SK-N-SH (cell line): Measurements from ENCODE around the gene SLC35A2. TPM values are rescaled to one million over a fixed set of nuclear protein-coding genes. Genes with fewer than 3 reads are reported as not detected.

Experiments
- CTCF ChIA-PET: fragments of 300-600, 350-600 bp; formaldehyde crosslinking; extraction: SDS; loops from one replicate; lab custom pipeline; 2021; lab: Yijun Ruan, JAX
- POLR2A ChIA-PET: fragments of 350-600 bp; sonication (Branson Sonifier 250); formaldehyde crosslinking; extraction: SDS; loops from one replicate; lab custom pipeline; 2020; ENCODE audit warnings: antibody characterized with exemption, inconsistent platforms; lab: Yijun Ruan, JAX
- DNase-seq: peaks from one replicate; pipeline ENCODE4 v3.0.0; 2012
- H2AFZ ChIP-seq: fragments of 200-600 bp; sonication (generic); 2 replicates; pipeline ENCODE4 v1.8.1; 2016; ENCODE audit warnings: antibody characterized with exemption, mild to moderate bottlenecking, low read depth
- H3F3A ChIP-seq: fragments of 200-600 bp; sonication (generic); replicated peaks from 2 replicates; pipeline ENCODE3; 2016; ENCODE audit warnings: antibody characterized with exemption, mild to moderate bottlenecking; ENCODE audit not compliant: insufficient read depth
- H3K27ac ChIP-seq, 2 experiments: fragments of 200-500 bp in 1 of 2; fragments of 200-600 bp in 1 of 2; sonication (Bioruptor generic) in 1 of 2; sonication (generic), shearing (Covaris generic) in 1 of 2; 2 replicates each; pipeline versions ENCODE4 v1.5.1 to v1.6.1; 2014 to 2016; ENCODE audit warnings: low read depth in 2 of 2, inconsistent platforms in 1 of 2, low read length in 1 of 2, mild to moderate bottlenecking in 1 of 2, mixed read lengths in 1 of 2
- H3K27me3 ChIP-seq: fragments of 200-600 bp; sonication (generic), shearing (Covaris generic); 2 replicates; pipeline ENCODE4 v1.6.1; 2016; ENCODE audit warnings: mixed run types; ENCODE audit not compliant: insufficient read depth
- H3K36me3 ChIP-seq, 2 experiments: fragments of 200-500 bp in 1 of 2; fragments of 200-600 bp in 1 of 2; sonication (Bioruptor generic) in 1 of 2; sonication (generic) in 1 of 2; replicated peaks in 1 of 2; 2 replicates each; pipeline versions ENCODE3 to v1.5.1; 2014 to 2016; ENCODE audit warnings: low read length in 1 of 2, mild to moderate bottlenecking in 1 of 2; ENCODE audit not compliant: insufficient read depth in 2 of 2, control insufficient read depth in 1 of 2
- H3K4me1 ChIP-seq, 2 experiments: fragments of 200-500 bp in 1 of 2; fragments of 200-600 bp in 1 of 2; sonication (Bioruptor generic) in 1 of 2; sonication (generic), shearing (Covaris generic) in 1 of 2; 2 replicates each; pipeline versions ENCODE4 v1.5.1 to v1.6.1; 2014 to 2016; ENCODE audit warnings: low read depth in 1 of 2, low read length in 1 of 2, mixed run types in 1 of 2; ENCODE audit not compliant: insufficient read depth in 2 of 2, control insufficient read depth in 1 of 2
- H3K4me2 ChIP-seq: fragments of 200-600 bp; sonication (generic), shearing (Covaris generic); 2 replicates; pipeline ENCODE4 v1.6.1; 2017; ENCODE audit warnings: mixed run types
- H3K4me3 ChIP-seq, 2 experiments: fragments of 200-500 bp in 1 of 2; fragments of 200-600 bp in 1 of 2; sonication (Bioruptor generic) in 1 of 2; sonication (generic), shearing (Covaris generic) in 1 of 2; 2 replicates each; pipeline versions ENCODE4 v1.5.1 to v1.8.1; 2014 to 2016; ENCODE audit warnings: low read depth in 2 of 2, inconsistent platforms in 1 of 2, low read length in 1 of 2, mild to moderate bottlenecking in 1 of 2, mixed read lengths in 1 of 2, moderate library complexity in 1 of 2
- H3K79me2 ChIP-seq: fragments of 200-600 bp; sonication (generic); 2 replicates; pipeline ENCODE4 v1.8.1; 2017; ENCODE audit warnings: mild to moderate bottlenecking; ENCODE audit not compliant: insufficient read depth
- H3K9ac ChIP-seq: fragments of 200-600 bp; sonication (generic); 2 replicates; pipeline ENCODE4 v1.6.1; 2017; ENCODE audit warnings: mixed run types
- H3K9me2 ChIP-seq: fragments of 200-600 bp; sonication (generic); 2 replicates; pipeline ENCODE4 v1.6.1; 2017; ENCODE audit warnings: mixed run types
- H3K9me3 ChIP-seq: fragments of 200-600 bp; sonication (generic); 2 replicates; pipeline ENCODE4 v1.6.1; 2017; ENCODE audit warnings: mixed run types, mild to moderate bottlenecking, moderate library complexity
- H4K20me1 ChIP-seq: fragments of 200-600 bp; sonication (generic); 2 replicates; pipeline ENCODE4 v1.6.1; 2017; ENCODE audit warnings: mild to moderate bottlenecking, mixed run types; ENCODE audit not compliant: insufficient read depth
- CHD2 ChIP-seq: fragments of 150-350 bp; IDR thresholded peaks from 2 replicates; pipeline ENCODE4 v1.6.1; 2018; ENCODE audit warnings: low read length; ENCODE audit not compliant: partially characterized antibody
- CTCF ChIP-seq: fragments of 200-600 bp; sonication (generic); IDR thresholded peaks from 2 replicates; pipeline ENCODE4 v1.6.1; 2017; ENCODE audit warnings: antibody characterized with exemption, mild to moderate bottlenecking, moderate library complexity
- EP300 ChIP-seq, 2 experiments: IDR thresholded peaks; 2 replicates each; pipeline versions ENCODE4 v1.4.0 to v1.6.1; 2012; ENCODE audit warnings: borderline replicate concordance in 1 of 2, low read depth in 1 of 2, low read length in 1 of 2
- FOSL2 ChIP-seq: IDR thresholded peaks from 2 replicates; pipeline ENCODE4 v1.4.0; 2012; ENCODE audit warnings: low read depth, mild to moderate bottlenecking, moderate library complexity, borderline replicate concordance
- GATA2 ChIP-seq: sonication (generic); formaldehyde crosslinking; IDR thresholded peaks from 2 replicates; pipeline ENCODE4 v1.5.0; 2020; ENCODE audit warnings: mild to moderate bottlenecking, missing genetic modification reagents
- IRF3 ChIP-seq: fragments of 150-350 bp; IDR thresholded peaks from 2 replicates; pipeline ENCODE4 v1.6.1; 2016; ENCODE audit warnings: mild to moderate bottlenecking, low read depth, low read length
- MAX ChIP-seq: IDR thresholded peaks from 2 replicates; pipeline ENCODE4 v1.4.0; 2012; ENCODE audit warnings: low read depth
- MEF2A ChIP-seq: IDR thresholded peaks from 2 replicates; pipeline ENCODE4 v1.4.0; 2012; ENCODE audit warnings: low read depth, borderline replicate concordance
- MXI1 ChIP-seq: IDR thresholded peaks from 2 replicates; pipeline ENCODE4 v1.6.1; 2012; ENCODE audit warnings: mild to moderate bottlenecking, low read depth, low read length, improper control_type of control experiment
- NFIC ChIP-seq: IDR thresholded peaks from 2 replicates; pipeline ENCODE4 v1.4.0; 2012; ENCODE audit warnings: borderline replicate concordance
- NRF1 ChIP-seq: IDR thresholded peaks from 2 replicates; pipeline ENCODE4 v1.6.1; 2012; ENCODE audit warnings: low read depth, mild to moderate bottlenecking, low read length
- POLR2AphosphoS5 ChIP-seq: IDR thresholded peaks from 2 replicates; pipeline ENCODE4 v1.6.1; 2012; ENCODE audit warnings: low read depth, low read length
- RAD21 ChIP-seq: IDR thresholded peaks from 2 replicates; pipeline ENCODE4 v1.6.1; 2012; ENCODE audit warnings: mild to moderate bottlenecking, low read length
- RCOR1 ChIP-seq: fragments of 150-350 bp; IDR thresholded peaks from 2 replicates; pipeline ENCODE4 v1.6.1; 2017; ENCODE audit warnings: antibody characterized with exemption, low read length
- SMC3 ChIP-seq: IDR thresholded peaks from 2 replicates; pipeline ENCODE4 v1.6.1; 2012; ENCODE audit warnings: low read depth, low read length, improper control_type of control experiment
- TAF1 ChIP-seq: IDR thresholded peaks from 2 replicates; pipeline ENCODE4 v1.6.1; 2012; ENCODE audit warnings: low read depth, mild to moderate bottlenecking, low read length, moderate library complexity, borderline replicate concordance
- TCF12 ChIP-seq: IDR thresholded peaks from 2 replicates; pipeline ENCODE4 v1.4.0; 2012
- WGBS: methylation state at CpG from one replicate; pipeline ENCODE4 v1.1.6; 2017; ENCODE audit warnings: low lambda C conversion rate; 5-methylcytosine and 5-hydroxymethylcytosine counted together
- polyA plus RNA-seq, 3 experiments: library from polyadenylated mRNA; depleted of rRNA; stranded (reverse); fragments of >200 nt; gene quantifications; 2 replicates each; pipeline ENCODE4 v1.2.3, GENCODE V29; 2012

Gene SLC35A2
- polyA plus RNA-seq, 1 of the 3 experiments (the other 2 are of a cell fraction) = 71.3 TPM

DNA sequence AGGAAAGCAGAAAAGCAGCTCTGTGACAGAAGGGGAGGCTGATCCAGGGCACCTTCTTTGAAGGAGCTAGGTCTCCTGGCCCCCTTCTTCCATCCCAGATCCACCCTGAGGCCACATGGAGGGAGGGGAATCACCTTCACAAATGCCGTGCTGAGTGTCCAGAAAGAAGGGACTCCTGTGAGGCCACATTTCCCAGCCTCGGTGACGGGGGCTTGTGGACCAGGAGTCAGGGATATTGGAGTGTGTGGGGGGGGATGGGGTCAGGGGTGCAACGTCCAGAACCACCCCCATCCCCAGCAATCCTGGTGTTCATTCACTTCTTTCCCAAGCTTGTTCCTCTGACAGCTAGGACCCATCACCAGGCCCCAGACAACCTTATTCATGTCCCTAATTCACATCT is 18.6 kb downstream of the SLC35A2 start:
- Histone ChIP-seq H3K9me3 (no peaks in the 10 kb centered on the region), H3K36me3 (peaks cover 0 to 2% of the 10 kb centered on the region in 2 experiments), H3K79me2 (peaks cover 14% of the 10 kb centered on the region), H3F3A (peaks cover 3% of the 10 kb centered on the region), H3K27me3 (peaks cover 16% of the 10 kb centered on the region; the same call in 1 of the 2 replicates), H3K4me1 (peaks cover 0 to 12% of the 10 kb centered on the region in 2 experiments; a peak in 1 of 4 replicates), H3K9ac (no peak overlapping the region), H3K4me3 (no peak overlapping the region), H2AFZ (no peak overlapping the region), H3K27ac (no peak overlapping the region), H3K4me2 (no peak overlapping the region), H3K9me2 (no peaks in the 10 kb centered on the region), H4K20me1 (peaks cover 4% of the 10 kb centered on the region; the same call in 1 of the 2 replicates)
- POLR2A ChIA-PET = no interaction called here
- no peak for TF ChIP-seq CTCF
- no peak for TF ChIP-seq MXI1
- TF ChIP-seq RCOR1 = no peak
- no peak for TF ChIP-seq MAX
- no peak for TF ChIP-seq IRF3
- no peak for TF ChIP-seq NFIC
- no peak for TF ChIP-seq NRF1
- TF ChIP-seq EP300 (IDR thresholded peaks at IDR 0.05; ENCODE audit: borderline replicate concordance in 1 of 2, low read depth in 1 of 2, low read length in 1 of 2) = no peak
- no peak for TF ChIP-seq SMC3
- TF ChIP-seq TCF12 = no peak
- no peak for DNase-seq
- CTCF ChIA-PET = no interaction called here
- 43% methylated on average over 1 of the region's 4 CpGs for WGBS

DNA sequence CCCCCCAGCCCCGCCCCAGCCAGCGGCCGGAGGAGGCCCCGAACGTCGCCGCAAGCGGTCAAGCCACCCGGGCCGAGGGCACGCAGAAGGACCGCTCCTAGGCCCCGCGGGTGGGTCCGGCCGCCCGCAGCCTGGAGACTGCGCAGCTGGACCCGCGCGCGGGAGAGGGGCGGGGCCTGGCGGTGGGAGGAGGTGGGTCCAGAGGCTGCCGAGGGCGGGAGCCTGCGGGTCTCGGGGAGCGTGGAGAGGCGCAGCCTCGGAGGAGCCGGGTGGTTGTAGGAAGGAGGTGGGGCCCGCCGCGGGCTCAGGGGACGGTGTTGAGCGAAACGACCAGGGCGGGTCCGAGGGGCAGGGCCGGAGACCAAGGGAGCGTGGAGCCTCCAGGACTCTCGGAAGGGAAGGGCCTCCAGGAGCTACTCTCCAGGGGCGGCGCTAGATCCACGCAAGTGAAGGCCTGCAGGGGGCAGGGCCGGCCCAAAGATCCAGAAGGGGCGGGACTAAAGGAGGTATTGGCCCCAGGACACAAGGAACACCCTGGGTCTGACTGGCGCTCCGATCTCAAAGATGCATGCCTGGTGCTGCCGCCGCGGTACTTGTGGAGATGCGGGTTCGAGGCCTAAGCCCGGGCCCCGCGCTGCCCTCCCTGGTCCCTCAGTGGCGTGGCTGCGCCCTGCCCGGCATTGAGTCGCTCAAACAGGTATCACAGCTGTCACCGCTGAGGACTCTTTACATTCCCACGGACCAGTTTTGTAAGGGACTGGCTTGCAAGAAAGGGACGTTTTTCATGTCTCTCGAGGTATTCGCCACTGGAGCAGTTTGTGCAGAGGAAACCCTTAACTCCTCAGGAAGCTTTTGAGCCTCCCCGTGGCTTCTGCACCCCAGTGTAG is 19.8 kb downstream of the SLC35A2 start:
- DNase-seq = peak; percentile 84
- CTCF ChIA-PET = interaction anchor here (1.0 to 1.6 kb wide), 5 partner anchors 20 to 243 kb away, joined by 3 to 8 read pairs (median 4); partner anchors contain the start of gene SLC35A2
- TF ChIP-seq MEF2A (no peak), IRF3 (no peak), POLR2AphosphoS5 (no peak), CHD2 (no peak), EP300 (IDR thresholded peaks at IDR 0.05; ENCODE audit: borderline replicate concordance in 1 of 2, low read depth in 1 of 2, low read length in 1 of 2) (no peak), MAX (0 out of 2 replicates have a peak, but pooled peaks have one; percentile 13), NFIC (no peak), GATA2 (CRISPR knock-in tag) (no peak), CTCF (peak; percentile 53), FOSL2 (no peak), RAD21 (peak; percentile 41), TAF1 (no peak)

More for the DNA sequence above, 19.8 kb downstream of the SLC35A2 start:
- Histone ChIP-seq H3K27ac (peak overlapping the region in 1 of 2 experiments; percentile 11; a peak in 1 of 4 replicates), H3K27me3 (peaks cover 20% of the 10 kb centered on the region; the same call in 1 of the 2 replicates), H3K36me3 (peaks cover 0 to 2% of the 10 kb centered on the region in 2 experiments), H2AFZ (peak overlapping the region; percentile 44; the same call in 1 of the 2 replicates), H3K9ac (peak overlapping the region; percentile 54; the same call in 1 of the 2 replicates), H3K4me2 (peak overlapping the region; percentile 76; the same call in 1 of the 2 replicates), H4K20me1 (peaks cover 3% of the 10 kb centered on the region; the same call in 1 of the 2 replicates), H3K9me3 (no peaks in the 10 kb centered on the region), H3F3A (peaks cover 3% of the 10 kb centered on the region), H3K79me2 (peaks cover 10% of the 10 kb centered on the region), H3K9me2 (no peaks in the 10 kb centered on the region), H3K4me3 (peak overlapping the region; percentile 42 to 57), H3K4me1 (peaks cover 0 to 11% of the 10 kb centered on the region in 2 experiments; a peak in 1 of 4 replicates)
- POLR2A ChIA-PET = interaction anchor here (0.8 to 1.5 kb wide), 2 partner anchors 20 to 215 kb away, joined by 3 to 4 read pairs; partner anchors contain the start of gene SLC35A2
- 27% methylated on average over 38 of the region's 68 CpGs for WGBS
